ENCODE data around the gene APLF.

GRCh38 chr2:68471385-68471784 is 4.0 kb downstream of the APLF start:
- TF ChIP-seq CTCF (conservative IDR thresholded peaks at IDR 0.05; ENCODE audit: low read depth in 2 of 2) = no peak
- TF ChIP-seq STAT1 (IDR thresholded peaks at IDR 0.05; ENCODE audit: unreplicated experiment) = no peak
- no peak for TF ChIP-seq POLR2AphosphoS5 (IDR thresholded peaks at IDR 0.05; ENCODE audit: low read depth)
- TF ChIP-seq REST (IDR thresholded peaks at IDR 0.05; ENCODE audit: unreplicated experiment) = no peak
